Brain microvascular endothelial cell (primary cell): Measurements from ENCODE around the gene PDE3B.
"Not testable (repeated sequence)": the region's sequence is repeated elsewhere in the genome, so short reads cannot be mapped to it uniquely, and the experiment has no call there.

Source experiments
- DNase-seq: peaks from one replicate; pipeline ENCODE4 v3.0.0-alpha.2; 2020
- H3K27ac ChIP-seq: fragments of 250-450 bp; sonication (Bioruptor Pico); 2 replicates; pipeline ENCODE4 v1.5.1; 2020; ENCODE audit warnings: mild to moderate bottlenecking, moderate library complexity
- H3K27me3 ChIP-seq: fragments of 250-450 bp; sonication (Bioruptor Pico); replicated peaks from 2 replicates; pipeline ENCODE4 v1.5.1; 2020; ENCODE audit warnings: mild to moderate bottlenecking
- H3K36me3 ChIP-seq: fragments of 250-450 bp; sonication (Bioruptor Pico); replicated peaks from 2 replicates; pipeline ENCODE4 v1.5.1; 2020; ENCODE audit warnings: mild to moderate bottlenecking
- H3K4me3 ChIP-seq: 2 replicates; pipeline ENCODE4 v1.5.1; 2011; ENCODE audit warnings: low read depth, mild to moderate bottlenecking, control low read depth, low read length, moderate library complexity
- in situ Hi-C: cut with HindIII; loops from 2 replicates; pipeline ENCODE4 v1.10.0; 2017; ENCODE audit warnings: low sequenced_read_pairs, low pct_ligation_motif_present
- TF ChIP-seq, protein P1 (sequence below): IDR thresholded peaks from 2 replicates; pipeline ENCODE4 v1.5.1; 2011; ENCODE audit warnings: low read depth, mild to moderate bottlenecking, moderate library complexity, low read length, control low read depth, inconsistent platforms; ENCODE audit errors: missing control alignments

PDE3B gene

GRCh38 chr11:14857621-14858020 is 214.0 kb downstream of the PDE3B start:
- H3K27me3 ChIP-seq: no peaks in the 10 kb centered on the region
- DNase-seq: no peak
- H3K4me3 ChIP-seq: no peak overlapping the region
- no peaks in the 10 kb centered on the region for H3K36me3 ChIP-seq
- H3K27ac ChIP-seq: no peak overlapping the region
- TF ChIP-seq, protein P1, sequence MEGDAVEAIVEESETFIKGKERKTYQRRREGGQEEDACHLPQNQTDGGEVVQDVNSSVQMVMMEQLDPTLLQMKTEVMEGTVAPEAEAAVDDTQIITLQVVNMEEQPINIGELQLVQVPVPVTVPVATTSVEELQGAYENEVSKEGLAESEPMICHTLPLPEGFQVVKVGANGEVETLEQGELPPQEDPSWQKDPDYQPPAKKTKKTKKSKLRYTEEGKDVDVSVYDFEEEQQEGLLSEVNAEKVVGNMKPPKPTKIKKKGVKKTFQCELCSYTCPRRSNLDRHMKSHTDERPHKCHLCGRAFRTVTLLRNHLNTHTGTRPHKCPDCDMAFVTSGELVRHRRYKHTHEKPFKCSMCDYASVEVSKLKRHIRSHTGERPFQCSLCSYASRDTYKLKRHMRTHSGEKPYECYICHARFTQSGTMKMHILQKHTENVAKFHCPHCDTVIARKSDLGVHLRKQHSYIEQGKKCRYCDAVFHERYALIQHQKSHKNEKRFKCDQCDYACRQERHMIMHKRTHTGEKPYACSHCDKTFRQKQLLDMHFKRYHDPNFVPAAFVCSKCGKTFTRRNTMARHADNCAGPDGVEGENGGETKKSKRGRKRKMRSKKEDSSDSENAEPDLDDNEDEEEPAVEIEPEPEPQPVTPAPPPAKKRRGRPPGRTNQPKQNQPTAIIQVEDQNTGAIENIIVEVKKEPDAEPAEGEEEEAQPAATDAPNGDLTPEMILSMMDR: no peak
- in situ Hi-C loops: no loop called here

- no peaks in the 10 kb centered on the region for H3K36me3 ChIP-seq
- no peaks in the 10 kb centered on the region for H3K27me3 ChIP-seq
- TF ChIP-seq, protein P1: no peak
- DNase-seq: no peak
- H3K4me3 ChIP-seq: no peak overlapping the region
- in situ Hi-C loops: no loop called here
- H3K27ac ChIP-seq: no peak overlapping the region
Measured at GRCh38 chr11:14858404-14858803, 214.8 kb downstream of the PDE3B start.

DNA sequence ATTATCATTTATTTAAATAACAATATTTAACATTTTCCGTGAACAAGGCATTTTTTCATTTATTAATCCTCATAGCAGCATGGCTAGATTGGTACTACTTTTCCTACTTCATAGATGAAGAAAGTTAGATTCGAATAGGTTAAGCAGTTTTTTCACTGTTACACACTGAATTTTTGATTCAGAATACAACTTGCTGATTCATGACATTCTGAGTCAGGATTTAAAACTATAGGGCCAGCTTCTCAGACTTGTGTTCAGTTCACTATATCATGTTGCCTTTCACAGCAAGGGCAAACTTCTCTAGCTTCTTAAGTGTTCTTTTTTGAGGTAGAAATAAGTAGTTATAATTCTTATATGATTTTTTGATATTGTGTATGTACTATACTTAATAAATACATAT is 216.9 kb downstream of the PDE3B start:
- in situ Hi-C loops: no loop called here
- TF ChIP-seq, protein P1: no peak
- Histone ChIP-seq H3K4me3 (no peak overlapping the region), H3K27me3 (no peaks in the 10 kb centered on the region), H3K36me3 (no peaks in the 10 kb centered on the region), H3K27ac (no peak overlapping the region)
- DNase-seq: no peak

GRCh38 chr11:14861680-14862079 is 218.1 kb downstream of the PDE3B start:
- H3K27me3 ChIP-seq: no peaks in the 10 kb centered on the region
- no peak for DNase-seq
- H3K4me3 ChIP-seq: no peak overlapping the region
- no peak overlapping the region for H3K27ac ChIP-seq
- no peaks in the 10 kb centered on the region for H3K36me3 ChIP-seq
- TF ChIP-seq, protein P1: no peak
- in situ Hi-C loops: no loop called here

- DNase-seq, H3K36me3 ChIP-seq, H3K27me3 ChIP-seq, H3K27ac ChIP-seq, H3K4me3 ChIP-seq, in situ Hi-C loops: not testable (repeated sequence)
Measured at GRCh38 chr11:14863775-14864174, 220.2 kb downstream of the PDE3B start.

- TF ChIP-seq, protein P1: no peak
- H3K27ac ChIP-seq: no peak overlapping the region
- no peaks in the 10 kb centered on the region for H3K36me3 ChIP-seq
- in situ Hi-C loops: no loop called here
- no peak for DNase-seq
- no peaks in the 10 kb centered on the region for H3K27me3 ChIP-seq
- no peak overlapping the region for H3K4me3 ChIP-seq
Measured at GRCh38 chr11:14872032-14872431, 228.4 kb downstream of the PDE3B start.
